ENCODE measurements around the gene CETP. TPM values are rescaled to one million over a fixed set of nuclear protein-coding genes. Genes with fewer than 3 reads are reported as not detected.

The CETP gene
- total and polyA plus RNA-seq, 2 donors (not counting 1 experiment from before 2014, with no cell fraction given) = 0.06 TPM; not detected in 1

- no peak overlapping the region for H2AFZ ChIP-seq (ENCODE audit: low read length)
- peaks cover 18% of the 10 kb centered on the region for H3K4me1 ChIP-seq (ENCODE audit: control insufficient read depth, extremely low read depth, insufficient read depth, low read length)
- TF ChIP-seq EZH2 (IDR thresholded peaks at IDR 0.05; ENCODE audit: low read length, missing control alignments) (no peak), CTCF (conservative IDR thresholded peaks at IDR 0.05 in 1 of 2, IDR thresholded peaks at IDR 0.05 in 1 of 2; ENCODE audit: low read depth in 1 of 2, low read length in 2 of 2) (peak; percentile 40 to 71)
- no peak overlapping the region for H3K4me3 ChIP-seq (replicated peaks in 1 of 4; ENCODE audit: control extremely low read depth in 1 of 4, insufficient read depth in 1 of 4, low read depth in 3 of 4, low read length in 4 of 4)
- peak; percentile 77 to 92 for DNase-seq (ENCODE audit: low read depth in 2 of 2)
- H3K4me2 ChIP-seq (ENCODE audit: extremely low read depth, insufficient read depth, low read length) = peak overlapping the region; percentile 35
- no peaks in the 10 kb centered on the region for H3K36me3 ChIP-seq (ENCODE audit: control insufficient read depth, insufficient read depth, low read length)
- peak overlapping the region; percentile 75 for H3K27ac ChIP-seq (ENCODE audit: insufficient read depth, low read length)
- H3K9me3 ChIP-seq (ENCODE audit: control insufficient read depth, insufficient read depth, low read depth, low read length) = no peaks in the 10 kb centered on the region
- no peaks in the 10 kb centered on the region for H4K20me1 ChIP-seq (ENCODE audit: control insufficient read depth, extremely low read depth, insufficient read depth, low read length)
- H3K79me2 ChIP-seq (ENCODE audit: control insufficient read depth, insufficient read depth, low read length) = no peaks in the 10 kb centered on the region
- no peak overlapping the region for H3K9ac ChIP-seq (ENCODE audit: insufficient read depth, low read length)
- H3K27me3 ChIP-seq (ENCODE audit: control insufficient read depth, insufficient read depth, low read length) = no peaks in the 10 kb centered on the region
Observed at GRCh38 chr16:56964243-56965148, 2.7 kb downstream of the CETP start.

GRCh38 chr16:56965149-56966092 is 3.7 kb downstream of the CETP start:
- Histone ChIP-seq H3K36me3 (ENCODE audit: control insufficient read depth, insufficient read depth, low read length) (no peaks in the 10 kb centered on the region), H4K20me1 (ENCODE audit: control insufficient read depth, extremely low read depth, insufficient read depth, low read length) (no peaks in the 10 kb centered on the region), H3K79me2 (ENCODE audit: control insufficient read depth, insufficient read depth, low read length) (no peaks in the 10 kb centered on the region), H2AFZ (ENCODE audit: low read length) (no peak overlapping the region), H3K4me2 (ENCODE audit: extremely low read depth, insufficient read depth, low read length) (no peak overlapping the region), H3K9ac (ENCODE audit: insufficient read depth, low read length) (no peak overlapping the region), H3K27me3 (ENCODE audit: control insufficient read depth, insufficient read depth, low read length) (no peaks in the 10 kb centered on the region), H3K27ac (ENCODE audit: insufficient read depth, low read length) (peak overlapping the region; percentile 75), H3K4me3 (replicated peaks in 1 of 4; ENCODE audit: control extremely low read depth in 1 of 4, insufficient read depth in 1 of 4, low read depth in 3 of 4, low read length in 4 of 4) (no peak overlapping the region), H3K9me3 (ENCODE audit: control insufficient read depth, insufficient read depth, low read depth, low read length) (no peaks in the 10 kb centered on the region), H3K4me1 (ENCODE audit: control insufficient read depth, extremely low read depth, insufficient read depth, low read length) (peaks cover 18% of the 10 kb centered on the region)
- TF ChIP-seq CTCF (conservative IDR thresholded peaks at IDR 0.05 in 1 of 2, IDR thresholded peaks at IDR 0.05 in 1 of 2; ENCODE audit: low read depth in 1 of 2, low read length in 2 of 2) = no peak
- TF ChIP-seq EZH2 (IDR thresholded peaks at IDR 0.05; ENCODE audit: low read length, missing control alignments) = no peak
- no peak for DNase-seq (ENCODE audit: low read depth in 2 of 2)

GRCh38 chr16:56966093-56966475 is 4.3 kb downstream of the CETP start:
- H3K9ac ChIP-seq (ENCODE audit: insufficient read depth, low read length) = no peak overlapping the region
- no peak for TF ChIP-seq EZH2 (IDR thresholded peaks at IDR 0.05; ENCODE audit: low read length, missing control alignments)
- no peak for DNase-seq (ENCODE audit: low read depth in 2 of 2)
- no peaks in the 10 kb centered on the region for H3K36me3 ChIP-seq (ENCODE audit: control insufficient read depth, insufficient read depth, low read length)
- no peak overlapping the region for H3K4me3 ChIP-seq (replicated peaks in 1 of 4; ENCODE audit: control extremely low read depth in 1 of 4, insufficient read depth in 1 of 4, low read depth in 3 of 4, low read length in 4 of 4)
- H3K79me2 ChIP-seq (ENCODE audit: control insufficient read depth, insufficient read depth, low read length) = no peaks in the 10 kb centered on the region
- H3K4me1 ChIP-seq (ENCODE audit: control insufficient read depth, extremely low read depth, insufficient read depth, low read length) = peaks cover 18% of the 10 kb centered on the region
- no peaks in the 10 kb centered on the region for H4K20me1 ChIP-seq (ENCODE audit: control insufficient read depth, extremely low read depth, insufficient read depth, low read length)
- H3K27me3 ChIP-seq (ENCODE audit: control insufficient read depth, insufficient read depth, low read length) = no peaks in the 10 kb centered on the region
- no peak overlapping the region for H3K4me2 ChIP-seq (ENCODE audit: extremely low read depth, insufficient read depth, low read length)
- peak overlapping the region; percentile 75 for H3K27ac ChIP-seq (ENCODE audit: insufficient read depth, low read length)
- H3K9me3 ChIP-seq (ENCODE audit: control insufficient read depth, insufficient read depth, low read depth, low read length) = no peaks in the 10 kb centered on the region
- peak overlapping the region; percentile 57 for H2AFZ ChIP-seq (ENCODE audit: low read length)

All from fibroblast of lung (primary cell).